LNCaP clone FGC (cell line): ENCODE data around the gene CNOT1.

ENCODE experiments used
- DNase-seq: peaks from one replicate; pipeline ENCODE4 v3.0.0-alpha.2; 2011; ENCODE audit warnings: low read depth
- H3K4me3 ChIP-seq: 2 replicates; pipeline ENCODE4 v1.5.1; 2011; ENCODE audit warnings: mild to moderate bottlenecking, low read depth, low read length, control low read depth
- CTCF ChIP-seq: IDR thresholded peaks from 2 replicates; pipeline ENCODE4 v1.5.1; 2012; ENCODE audit warnings: mild to moderate bottlenecking; ENCODE audit not compliant: control insufficient read depth, insufficient read depth; ENCODE audit errors: extremely low read depth

The CNOT1 gene

GRCh38 chr16:58541711-58542110 lies 87.9 kb downstream of the CNOT1 start:
- H3K4me3 ChIP-seq = no peak overlapping the region
- DNase-seq = no peak
- TF ChIP-seq CTCF = no peak

- H3K4me3 ChIP-seq = no peak overlapping the region
- no peak for TF ChIP-seq CTCF
- DNase-seq = no peak
Measured at GRCh38 chr16:58537124-58537906, 92.3 kb downstream of the CNOT1 start.

GRCh38 chr16:58536278-58536677 lies 93.3 kb downstream of the CNOT1 start:
- no peak overlapping the region for H3K4me3 ChIP-seq
- TF ChIP-seq CTCF = no peak
- DNase-seq = no peak

- TF ChIP-seq CTCF = no peak
- no peak overlapping the region for H3K4me3 ChIP-seq
- no peak for DNase-seq
Measured at GRCh38 chr16:58535100-58535499, 94.5 kb downstream of the CNOT1 start.

- no peak overlapping the region for H3K4me3 ChIP-seq
- TF ChIP-seq CTCF = no peak
- DNase-seq = no peak
Measured at GRCh38 chr16:58533751-58534470, 95.7 kb downstream of the CNOT1 start.

GRCh38 chr16:58532414-58532813 lies 97.2 kb downstream of the CNOT1 start:
- no peak for TF ChIP-seq CTCF
- DNase-seq = no peak
- H3K4me3 ChIP-seq = no peak overlapping the region

GRCh38 chr16:58530179-58530578 lies 99.4 kb downstream of the CNOT1 start:
- DNase-seq = no peak
- TF ChIP-seq CTCF = no peak
- H3K4me3 ChIP-seq = no peak overlapping the region
